NOMO-1 treated with DMSO at 0.1 percent for 48 hours (cell line): ENCODE results near the gene VRK1.
"Not testable (repeated sequence)": the region's sequence is repeated elsewhere in the genome, so short reads cannot be mapped to it uniquely, and the experiment has no call there.

ENCODE experiments used
- DNase-seq: peaks from one replicate; lab custom pipeline; 2025; ENCODE audit not compliant: unreplicated experiment; lab: John Stamatoyannopoulos, UW

Gene VRK1

DNA sequence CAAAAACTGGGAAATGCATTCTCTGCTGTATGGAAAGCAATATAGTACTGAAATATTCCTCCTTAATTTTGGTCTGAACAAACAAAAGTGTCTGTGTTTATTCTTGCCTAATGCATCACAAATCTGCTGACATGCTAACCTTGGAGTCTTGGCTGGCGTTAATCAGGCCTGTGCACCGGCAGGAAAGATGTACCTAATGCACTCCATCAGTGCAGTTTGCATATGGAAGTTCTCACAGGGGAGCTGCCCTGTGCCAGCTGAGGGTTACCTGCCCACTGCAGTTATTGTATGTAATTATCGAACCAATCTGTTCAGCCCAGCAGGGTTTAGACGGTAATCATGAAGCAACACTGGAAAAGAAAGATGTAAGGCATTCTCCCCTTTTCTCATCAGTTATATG lies 76.9 kb downstream of the VRK1 start:
- no peak for DNase-seq

GRCh38 chr14:96876747-96877146 lies 79.6 kb downstream of the VRK1 start:
- DNase-seq: no peak

- DNase-seq: no peak
Observed at GRCh38 chr14:96881713-96882112, 84.5 kb downstream of the VRK1 start.

- DNase-seq: not testable (repeated sequence)
Observed at GRCh38 chr14:96883974-96884373, 86.8 kb downstream of the VRK1 start.

DNA sequence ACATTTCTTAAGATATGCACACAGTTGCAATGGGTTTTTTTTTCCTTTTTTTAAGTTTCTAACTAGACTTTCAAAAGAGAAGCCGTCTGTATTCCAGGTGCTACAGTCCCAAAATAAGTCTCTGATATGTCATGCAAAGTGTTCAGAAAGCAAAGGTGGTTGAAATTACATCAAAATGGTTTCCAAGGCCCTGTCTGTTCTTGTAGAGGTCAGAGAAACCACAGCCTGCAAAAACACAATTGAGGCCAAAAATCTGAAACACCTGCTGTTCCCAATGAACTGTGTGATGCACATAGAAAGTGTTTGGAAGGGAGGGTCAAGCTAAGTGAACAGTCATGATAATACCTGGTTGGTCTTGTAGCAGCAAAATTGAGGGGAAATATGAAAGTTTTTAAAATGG lies 91.0 kb downstream of the VRK1 start:
- DNase-seq: no peak

GRCh38 chr14:96888593-96888992 lies 91.4 kb downstream of the VRK1 start:
- DNase-seq: no peak

DNA sequence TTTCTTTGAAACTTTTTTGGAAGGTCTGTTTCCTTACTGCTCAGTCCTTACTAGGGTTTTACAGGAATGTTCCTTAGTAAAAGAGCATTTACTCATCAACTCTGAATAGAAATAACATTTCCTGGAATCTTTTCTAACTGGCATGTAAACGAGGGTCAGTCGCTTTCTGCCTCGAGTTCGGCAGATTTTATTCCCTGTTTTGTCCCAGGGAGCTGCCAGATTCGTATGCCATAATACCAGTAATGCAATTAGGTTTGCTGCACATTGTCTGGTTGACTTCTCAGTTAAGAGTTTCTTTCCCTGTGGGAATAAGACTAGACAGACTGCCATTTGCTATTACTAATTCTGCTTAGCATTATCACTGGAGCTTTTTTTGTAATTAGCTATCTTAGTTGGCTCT lies 91.9 kb downstream of the VRK1 start:
- DNase-seq: no peak

GRCh38 chr14:96893966-96894622 lies 96.9 kb downstream of the VRK1 start:
- no peak for DNase-seq

- no peak for DNase-seq
Observed at GRCh38 chr14:96894966-96895365, 97.8 kb downstream of the VRK1 start.

GRCh38 chr14:96895658-96896271 lies 98.6 kb downstream of the VRK1 start:
- no peak for DNase-seq

DNA sequence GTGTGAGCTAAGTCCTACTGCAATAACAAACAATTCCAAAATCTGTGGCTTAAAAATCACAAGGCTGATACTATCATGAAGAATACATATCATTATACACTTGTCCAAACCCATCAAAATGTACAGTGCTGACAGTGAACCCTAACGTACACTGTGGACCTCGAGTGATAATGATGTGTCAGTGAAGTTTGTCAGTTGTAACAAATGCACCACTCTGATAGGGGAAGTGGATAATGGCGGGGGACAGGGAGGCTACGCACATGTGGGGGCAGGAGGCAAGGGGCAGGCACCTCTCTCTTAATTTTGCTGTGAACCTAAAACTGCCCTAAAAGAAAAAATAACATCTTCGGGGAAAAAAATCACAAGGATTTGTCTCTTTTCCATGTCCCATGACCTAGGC lies 100.0 kb downstream of the VRK1 start:
- DNase-seq: no peak

GRCh38 chr14:96901227-96901626 lies 104.0 kb downstream of the VRK1 start:
- no peak for DNase-seq

- DNase-seq: no peak
Observed at GRCh38 chr14:96902004-96902403, 104.8 kb downstream of the VRK1 start.

GRCh38 chr14:96903444-96904023 lies 106.4 kb downstream of the VRK1 start:
- no peak for DNase-seq

- no peak for DNase-seq
Observed at GRCh38 chr14:96904201-96904600, 107.0 kb downstream of the VRK1 start.

GRCh38 chr14:96905065-96905464 lies 107.9 kb downstream of the VRK1 start:
- DNase-seq: peak; percentile 40

- DNase-seq: peak; percentile 97
Observed at GRCh38 chr14:96905825-96906224, 108.6 kb downstream of the VRK1 start.

DNA sequence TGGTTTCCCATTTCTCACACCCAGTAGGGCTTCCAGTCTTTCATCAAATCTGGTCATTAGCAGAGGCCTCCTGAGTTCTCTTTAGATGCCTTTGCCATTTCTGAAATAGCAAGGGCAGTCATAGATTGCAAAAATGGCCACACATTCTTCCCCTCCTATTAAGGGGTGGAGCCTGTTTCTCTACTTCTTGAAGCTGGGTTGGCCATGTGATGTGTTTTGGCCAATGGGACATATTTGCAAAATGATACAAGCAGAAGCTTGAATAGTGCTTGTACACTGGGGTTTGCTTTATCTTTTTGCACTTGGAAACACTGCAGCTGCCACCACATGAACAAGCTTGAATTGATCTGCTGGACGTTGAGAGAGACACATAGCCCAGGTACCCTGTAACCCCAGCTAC lies 109.3 kb downstream of the VRK1 start:
- DNase-seq: no peak

- DNase-seq: no peak
Observed at GRCh38 chr14:96909841-96910364, 112.7 kb downstream of the VRK1 start.

DNA sequence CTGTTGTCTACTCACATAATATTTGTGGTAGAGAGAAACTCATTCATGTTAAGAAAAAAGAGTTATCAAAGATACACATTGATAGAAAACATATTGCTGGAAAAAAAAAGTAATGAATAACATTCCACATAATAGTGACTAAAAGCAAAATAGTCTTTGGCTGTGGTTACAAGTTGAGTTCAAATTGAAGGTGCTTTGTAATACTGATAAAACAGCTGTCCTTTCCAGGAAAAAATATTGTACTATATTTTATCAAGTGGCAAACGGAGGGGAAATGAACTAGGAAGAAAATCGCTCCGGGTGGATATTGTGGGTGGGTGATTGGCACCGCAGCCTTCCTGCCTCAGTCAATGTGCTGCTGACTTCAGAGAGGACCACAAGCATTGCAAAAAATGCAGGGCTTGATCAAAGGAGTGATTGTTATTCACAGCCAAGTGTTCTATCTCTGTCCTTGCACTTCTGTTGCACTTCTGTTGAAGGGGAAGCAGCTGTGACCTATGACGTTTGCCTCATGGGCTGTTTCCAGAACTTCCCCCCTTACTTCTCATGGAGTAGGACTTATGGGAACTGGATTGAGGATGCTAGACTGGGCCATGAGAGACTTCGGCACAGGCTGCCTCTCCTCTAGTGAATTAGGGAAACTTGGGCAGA lies 114.4 kb downstream of the VRK1 start:
- no peak for DNase-seq

- DNase-seq: no peak
Observed at GRCh38 chr14:96914571-96915128, 117.5 kb downstream of the VRK1 start.

DNA sequence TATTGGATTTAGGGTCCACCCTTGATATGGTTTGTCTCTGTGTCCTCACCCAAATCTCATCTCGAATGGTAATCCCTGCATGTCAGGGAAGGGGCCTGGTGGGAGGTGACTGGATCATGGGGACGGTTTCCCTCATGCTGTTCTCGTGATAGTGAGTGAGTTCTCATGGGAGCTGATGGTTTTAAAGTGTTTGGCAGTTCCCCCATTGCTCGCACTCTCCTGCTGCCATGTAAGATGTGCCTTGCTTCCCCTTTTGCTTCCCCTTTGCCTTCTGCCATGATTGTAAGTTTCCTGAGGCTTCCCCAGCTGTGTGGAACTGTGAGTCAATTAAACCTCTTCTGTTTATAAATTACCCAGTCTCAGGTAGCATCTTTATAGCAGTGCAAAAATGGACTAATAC lies 118.3 kb downstream of the VRK1 start:
- DNase-seq: no peak
